Activated naive CD4-positive, alpha-beta T cell treated with anti-CD3 and anti-CD28 coated beads, Interleukin-2, amount 50 U/mL, for 24 hours (primary cell): Measurements from ENCODE around the gene NFIA.

Source experiments
- H3K27ac Mint-ChIP-seq: one replicate; pipeline ENCODE4 v1.8.0; 2021; ENCODE audit warnings: mild to moderate bottlenecking, mixed read lengths
- H3K27me3 Mint-ChIP-seq: one replicate; pipeline ENCODE4 v1.8.0; 2021; ENCODE audit warnings: mixed read lengths
- H3K36me3 Mint-ChIP-seq: one replicate; pipeline ENCODE4 v1.8.0; 2021; ENCODE audit warnings: mixed read lengths
- H3K4me1 Mint-ChIP-seq: one replicate; pipeline ENCODE4 v1.8.0; 2021; ENCODE audit warnings: mixed read lengths
- H3K4me3 Mint-ChIP-seq: one replicate; pipeline ENCODE4 v1.8.0; 2021; ENCODE audit warnings: mild to moderate bottlenecking, mixed read lengths
- H3K9me3 Mint-ChIP-seq: one replicate; pipeline ENCODE4 v1.8.0; 2021; ENCODE audit warnings: mixed read lengths

NFIA gene

DNA sequence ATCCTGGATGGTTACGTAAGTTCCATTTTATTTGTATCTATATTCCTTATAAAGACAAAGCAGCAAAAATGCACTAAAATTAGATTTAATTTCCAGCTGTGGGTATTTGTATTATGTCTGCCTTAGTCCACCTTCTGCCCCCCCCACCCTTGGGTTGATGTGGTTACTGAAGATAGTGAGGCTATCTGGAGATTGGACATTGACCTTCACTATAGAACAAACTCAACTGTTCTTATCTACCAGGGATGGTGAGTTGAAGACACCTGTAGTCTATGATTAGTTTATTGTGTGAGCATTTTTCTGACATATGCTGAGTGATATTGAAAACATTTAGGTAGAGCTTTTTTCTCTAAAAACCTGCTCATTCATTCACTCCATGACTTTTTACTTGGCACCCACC lies 122.2 kb downstream of the NFIA start:
- Mint-ChIP-seq H3K4me3 (no peak overlapping the region), H3K9me3 (no peaks in the 10 kb centered on the region), H3K27me3 (no peaks in the 10 kb centered on the region), H3K4me1 (no peaks in the 10 kb centered on the region), H3K27ac (no peak overlapping the region), H3K36me3 (no peaks in the 10 kb centered on the region)

DNA sequence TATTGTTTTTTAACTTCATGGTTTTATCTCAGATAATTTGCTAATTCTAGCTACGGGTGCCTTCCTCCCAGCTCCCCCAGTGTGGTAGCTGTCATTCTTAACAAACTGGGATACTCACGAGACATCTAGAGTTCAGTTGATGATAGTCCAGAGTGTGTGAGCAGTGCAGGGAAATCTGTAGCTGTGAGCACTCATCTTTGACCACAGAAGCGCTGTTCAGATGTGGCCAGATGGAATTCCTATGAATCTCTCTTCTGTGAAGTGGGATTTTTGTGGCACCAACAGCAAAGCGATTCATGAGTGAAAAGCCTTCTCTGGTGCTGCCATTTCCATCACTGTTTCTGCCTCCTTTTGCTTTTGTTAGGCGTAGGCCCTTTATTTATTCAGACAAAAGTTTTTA lies 125.1 kb downstream of the NFIA start:
- Mint-ChIP-seq H3K27me3 (no peaks in the 10 kb centered on the region), H3K4me3 (no peak overlapping the region), H3K36me3 (no peaks in the 10 kb centered on the region), H3K9me3 (no peaks in the 10 kb centered on the region), H3K27ac (no peak overlapping the region), H3K4me1 (no peaks in the 10 kb centered on the region)

DNA sequence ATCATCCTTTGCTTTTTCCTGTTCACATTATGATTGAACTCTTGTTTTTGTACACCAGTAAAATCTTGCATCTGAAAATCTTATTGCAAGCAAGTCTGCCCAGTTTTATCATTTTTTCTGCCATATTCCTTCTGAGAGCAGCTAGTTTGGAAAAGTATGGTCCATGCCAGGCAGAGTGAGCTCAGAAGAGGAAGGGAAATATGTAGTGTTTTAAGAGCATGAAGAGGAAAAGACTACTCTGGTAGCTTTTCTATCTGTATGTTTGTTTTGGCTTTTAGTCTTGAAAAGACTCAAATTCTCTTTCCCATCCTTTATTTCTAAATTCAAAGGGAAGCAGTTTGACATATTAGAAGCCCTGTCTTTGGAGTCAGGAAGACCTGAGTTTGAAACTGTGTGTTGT lies 125.8 kb downstream of the NFIA start:
- H3K9me3 Mint-ChIP-seq = no peaks in the 10 kb centered on the region
- no peaks in the 10 kb centered on the region for H3K36me3 Mint-ChIP-seq
- no peaks in the 10 kb centered on the region for H3K27me3 Mint-ChIP-seq
- H3K4me3 Mint-ChIP-seq = no peak overlapping the region
- H3K4me1 Mint-ChIP-seq = no peaks in the 10 kb centered on the region
- no peak overlapping the region for H3K27ac Mint-ChIP-seq

DNA sequence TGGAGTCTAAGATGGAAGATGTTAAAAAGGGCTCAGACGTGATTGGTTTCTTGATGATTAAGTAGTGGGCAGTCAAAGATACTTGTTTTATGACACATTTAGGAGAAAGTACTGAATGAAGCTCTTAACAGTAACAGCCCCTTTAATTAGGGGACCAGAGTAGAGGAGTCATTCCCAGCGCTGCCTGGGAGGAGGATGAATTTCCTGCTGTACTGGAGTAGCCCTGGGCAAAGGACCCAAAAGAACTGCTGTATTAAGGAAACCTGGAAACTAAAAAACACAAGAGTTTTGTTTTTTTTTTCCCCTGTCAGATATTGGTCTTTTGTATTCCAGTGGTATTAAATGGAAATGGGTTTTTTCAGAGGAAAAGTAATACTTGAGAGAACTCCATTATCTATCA lies 126.5 kb downstream of the NFIA start:
- Mint-ChIP-seq H3K9me3 (no peaks in the 10 kb centered on the region), H3K4me1 (no peaks in the 10 kb centered on the region), H3K27me3 (no peaks in the 10 kb centered on the region), H3K4me3 (no peak overlapping the region), H3K36me3 (no peaks in the 10 kb centered on the region), H3K27ac (no peak overlapping the region)

DNA sequence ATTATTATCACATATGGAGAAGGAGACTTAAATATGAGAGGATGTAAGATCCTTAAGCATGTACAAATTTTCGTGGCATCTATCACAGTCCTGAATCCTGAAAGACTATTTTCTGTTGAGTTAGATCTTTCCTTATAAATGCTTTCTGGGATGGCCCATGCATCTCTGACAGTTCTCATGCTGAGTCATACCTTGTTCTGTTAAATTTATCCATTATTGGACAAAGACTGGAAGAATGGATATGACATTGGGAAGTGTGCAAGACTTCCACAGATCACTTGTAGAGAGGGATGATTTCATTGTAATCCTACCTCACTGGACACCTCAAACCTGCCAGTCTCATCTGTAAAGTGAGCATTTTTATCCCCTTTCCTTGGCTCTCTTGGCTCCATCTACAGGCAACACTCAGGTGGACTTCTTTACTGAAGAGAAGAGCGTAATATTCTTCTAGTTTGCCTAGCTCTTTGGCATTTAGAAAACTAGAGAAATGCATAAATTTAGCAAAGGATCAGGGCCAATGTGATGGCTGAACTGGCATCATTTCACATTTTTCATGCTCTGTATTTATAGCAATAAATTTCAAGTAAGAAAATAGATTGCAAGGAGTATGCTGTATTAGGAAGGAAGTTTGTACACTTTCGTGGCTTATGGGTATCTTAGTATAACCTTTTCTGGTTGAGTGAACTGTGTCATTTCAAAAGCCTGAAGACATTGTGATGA lies 128.2 kb downstream of the NFIA start:
- Mint-ChIP-seq H3K9me3 (no peaks in the 10 kb centered on the region), H3K4me3 (no peak overlapping the region), H3K27ac (no peak overlapping the region), H3K36me3 (no peaks in the 10 kb centered on the region), H3K4me1 (no peaks in the 10 kb centered on the region), H3K27me3 (no peaks in the 10 kb centered on the region)

DNA sequence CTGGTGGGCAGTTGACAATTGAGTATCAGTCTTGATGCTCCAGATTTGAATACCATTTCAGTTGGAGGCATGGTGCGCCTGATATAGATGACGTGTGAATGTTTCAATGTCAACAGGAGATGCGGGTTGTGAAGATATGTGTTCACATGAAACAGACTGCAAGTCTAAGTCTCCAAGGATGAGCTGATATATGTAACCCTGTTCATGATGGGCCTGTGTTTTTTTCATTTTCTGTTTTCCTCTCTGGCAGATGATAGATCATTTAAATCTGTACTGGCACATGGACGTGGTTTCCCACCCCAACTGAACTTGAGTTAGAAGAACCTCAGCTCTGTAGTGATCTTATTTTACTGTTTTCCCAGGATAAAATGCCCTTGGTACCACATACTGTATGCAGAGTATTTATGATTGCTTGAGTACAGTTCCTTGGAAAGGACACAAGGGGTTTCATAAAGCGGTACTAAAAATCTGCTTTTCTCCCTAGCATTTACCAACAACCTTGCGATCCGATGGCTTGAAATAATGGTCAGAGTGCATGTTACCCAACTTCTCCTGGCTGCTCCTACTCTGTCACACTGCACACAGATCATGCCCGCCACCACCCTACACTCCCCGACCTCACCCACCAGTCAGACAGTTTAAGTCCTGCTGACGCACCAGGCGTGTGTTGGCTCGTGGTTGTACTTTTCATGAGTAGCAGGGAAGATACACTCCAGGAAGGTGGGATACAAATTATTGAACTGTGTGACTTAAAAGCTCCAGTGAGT lies 131.1 kb downstream of the NFIA start:
- H3K27ac Mint-ChIP-seq = no peak overlapping the region
- no peaks in the 10 kb centered on the region for H3K9me3 Mint-ChIP-seq
- no peaks in the 10 kb centered on the region for H3K36me3 Mint-ChIP-seq
- no peaks in the 10 kb centered on the region for H3K27me3 Mint-ChIP-seq
- no peak overlapping the region for H3K4me3 Mint-ChIP-seq
- no peaks in the 10 kb centered on the region for H3K4me1 Mint-ChIP-seq

DNA sequence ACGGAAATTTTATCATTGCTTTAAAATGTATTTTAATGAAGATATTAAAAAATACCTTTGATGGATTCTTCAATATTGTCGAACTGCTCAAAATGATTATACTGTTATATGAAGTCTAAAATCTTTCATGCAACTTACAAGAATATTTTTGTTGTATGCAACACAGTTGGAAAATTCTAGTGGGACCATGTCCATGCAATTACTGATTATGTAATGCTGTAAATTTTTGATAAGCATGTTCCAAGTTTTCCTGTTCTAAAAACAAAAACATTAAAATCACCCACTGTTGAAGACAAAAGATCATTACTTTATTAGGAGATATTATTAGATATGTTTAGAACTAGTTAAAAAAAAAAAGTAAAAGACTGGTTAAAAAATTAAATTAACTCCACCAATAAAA lies 132.8 kb downstream of the NFIA start:
- no peak overlapping the region for H3K4me3 Mint-ChIP-seq
- no peaks in the 10 kb centered on the region for H3K36me3 Mint-ChIP-seq
- H3K27ac Mint-ChIP-seq = no peak overlapping the region
- no peaks in the 10 kb centered on the region for H3K27me3 Mint-ChIP-seq
- H3K9me3 Mint-ChIP-seq = no peaks in the 10 kb centered on the region
- H3K4me1 Mint-ChIP-seq = no peaks in the 10 kb centered on the region

DNA sequence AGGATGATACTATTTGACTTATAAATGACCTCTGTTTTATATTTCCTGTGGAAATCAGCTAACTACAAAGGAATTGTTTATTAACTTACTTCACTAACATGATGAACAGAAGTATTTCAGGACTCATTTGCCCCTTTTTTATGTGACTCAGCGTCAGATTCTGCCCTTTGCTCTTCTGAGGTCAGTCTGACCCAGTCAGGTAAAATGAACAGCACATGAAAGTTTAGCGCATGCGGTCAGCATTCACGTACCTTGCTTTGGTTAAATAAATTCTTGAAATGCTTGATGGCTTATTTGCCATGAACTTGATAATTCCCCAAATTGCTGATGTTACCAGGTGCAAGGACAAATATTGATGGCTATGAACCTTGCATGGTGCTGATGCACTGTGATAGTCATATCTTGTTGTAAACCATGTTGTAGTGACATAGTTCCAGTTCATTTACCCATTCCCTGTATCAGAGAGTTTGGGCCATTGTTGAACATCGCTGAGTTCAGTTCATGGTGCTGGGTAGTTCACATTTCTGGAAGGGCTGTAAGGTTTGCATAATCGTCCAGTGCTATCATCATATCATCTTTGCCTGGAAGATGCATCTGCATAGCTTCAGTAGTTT lies 133.4 kb downstream of the NFIA start:
- no peak overlapping the region for H3K27ac Mint-ChIP-seq
- H3K27me3 Mint-ChIP-seq = no peaks in the 10 kb centered on the region
- no peaks in the 10 kb centered on the region for H3K4me1 Mint-ChIP-seq
- H3K4me3 Mint-ChIP-seq = no peak overlapping the region
- H3K9me3 Mint-ChIP-seq = no peaks in the 10 kb centered on the region
- no peaks in the 10 kb centered on the region for H3K36me3 Mint-ChIP-seq

DNA sequence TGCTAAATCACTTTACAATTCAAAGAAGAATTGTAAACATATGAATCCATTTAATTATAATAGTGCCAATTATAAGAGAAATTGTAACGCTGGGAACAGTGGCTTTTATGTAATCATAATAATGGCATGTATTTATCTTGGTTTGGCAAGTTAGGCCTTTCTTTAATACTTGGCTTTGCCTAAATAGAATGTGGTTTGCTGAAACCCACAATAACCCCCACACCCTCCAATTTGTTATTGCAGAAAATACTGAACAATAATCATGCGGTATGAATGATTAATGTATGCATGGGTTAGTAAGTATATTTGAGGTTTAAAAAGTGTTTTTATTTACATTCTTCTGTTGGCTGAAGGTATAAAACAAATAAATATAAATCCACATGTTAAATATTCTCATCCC lies 138.2 kb downstream of the NFIA start:
- H3K36me3 Mint-ChIP-seq = no peaks in the 10 kb centered on the region
- no peak overlapping the region for H3K27ac Mint-ChIP-seq
- no peak overlapping the region for H3K4me3 Mint-ChIP-seq
- no peaks in the 10 kb centered on the region for H3K27me3 Mint-ChIP-seq
- H3K4me1 Mint-ChIP-seq = no peaks in the 10 kb centered on the region
- no peaks in the 10 kb centered on the region for H3K9me3 Mint-ChIP-seq

DNA sequence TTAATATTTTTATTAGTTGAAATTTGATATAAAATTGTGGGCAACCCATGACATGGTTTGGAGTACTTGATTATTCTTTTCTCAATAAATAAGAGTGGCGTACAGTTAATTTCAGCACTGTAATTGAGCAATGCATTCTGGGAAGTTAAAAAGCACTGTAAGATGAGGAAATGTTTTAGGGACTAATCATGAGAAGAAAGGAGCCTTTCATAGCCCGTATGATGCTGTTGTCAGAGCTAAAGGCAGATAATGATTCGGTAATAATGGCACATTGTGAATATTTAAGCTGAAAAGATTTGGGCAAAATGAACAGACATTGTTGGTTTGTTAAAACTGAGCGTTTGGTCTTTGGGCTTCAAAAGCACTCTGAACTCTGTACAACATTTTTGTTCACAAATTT lies 139.3 kb downstream of the NFIA start:
- H3K36me3 Mint-ChIP-seq = no peaks in the 10 kb centered on the region
- no peaks in the 10 kb centered on the region for H3K27me3 Mint-ChIP-seq
- H3K9me3 Mint-ChIP-seq = no peaks in the 10 kb centered on the region
- H3K4me3 Mint-ChIP-seq = no peak overlapping the region
- no peak overlapping the region for H3K27ac Mint-ChIP-seq
- H3K4me1 Mint-ChIP-seq = no peaks in the 10 kb centered on the region

DNA sequence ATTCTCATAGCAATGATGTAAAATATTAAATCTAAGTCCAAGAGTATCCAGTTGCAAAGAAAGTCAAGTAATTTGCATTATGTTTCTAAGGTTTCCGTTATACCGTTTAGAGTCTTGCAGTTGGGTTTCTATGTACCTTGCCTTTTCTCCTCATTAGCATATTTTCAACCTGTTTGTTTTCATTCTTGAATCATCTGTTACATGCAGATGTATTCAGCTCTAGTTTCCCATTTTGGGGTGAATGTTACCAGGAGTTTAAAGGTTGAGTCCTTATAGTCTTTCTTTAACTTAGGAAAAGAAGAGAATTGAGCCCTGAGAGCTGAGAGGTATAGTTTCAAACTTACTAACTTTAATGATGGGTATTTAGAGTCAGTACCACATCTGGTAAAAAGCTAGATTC lies 139.9 kb downstream of the NFIA start:
- Mint-ChIP-seq H3K27ac (no peak overlapping the region), H3K9me3 (no peaks in the 10 kb centered on the region), H3K4me1 (no peaks in the 10 kb centered on the region)

DNA sequence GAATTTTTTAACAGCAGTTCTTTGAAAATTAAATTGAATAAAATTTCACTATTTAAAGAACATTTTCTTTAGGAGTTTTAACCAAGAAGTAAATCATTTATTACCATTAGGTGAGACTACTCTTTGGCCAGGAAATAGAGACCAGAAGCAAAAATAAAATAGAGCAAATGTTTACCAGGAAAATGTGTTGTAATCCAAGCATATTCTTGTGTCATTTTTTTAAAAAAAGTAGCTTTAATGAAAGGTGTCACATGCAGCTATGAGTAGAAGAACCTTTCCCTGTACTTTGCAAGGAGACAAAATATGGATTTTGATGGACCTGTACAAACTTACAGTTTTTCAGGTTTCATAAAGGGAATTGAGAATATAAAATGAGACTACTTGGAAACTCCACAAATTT lies 140.8 kb downstream of the NFIA start:
- Mint-ChIP-seq H3K4me1 (no peaks in the 10 kb centered on the region), H3K4me3 (no peak overlapping the region), H3K27me3 (no peaks in the 10 kb centered on the region), H3K9me3 (no peaks in the 10 kb centered on the region), H3K27ac (no peak overlapping the region), H3K36me3 (no peaks in the 10 kb centered on the region)

More for the DNA sequence above, 139.9 kb downstream of the NFIA start:
- H3K27me3 Mint-ChIP-seq = no peaks in the 10 kb centered on the region
- no peak overlapping the region for H3K4me3 Mint-ChIP-seq
- H3K36me3 Mint-ChIP-seq = no peaks in the 10 kb centered on the region

DNA sequence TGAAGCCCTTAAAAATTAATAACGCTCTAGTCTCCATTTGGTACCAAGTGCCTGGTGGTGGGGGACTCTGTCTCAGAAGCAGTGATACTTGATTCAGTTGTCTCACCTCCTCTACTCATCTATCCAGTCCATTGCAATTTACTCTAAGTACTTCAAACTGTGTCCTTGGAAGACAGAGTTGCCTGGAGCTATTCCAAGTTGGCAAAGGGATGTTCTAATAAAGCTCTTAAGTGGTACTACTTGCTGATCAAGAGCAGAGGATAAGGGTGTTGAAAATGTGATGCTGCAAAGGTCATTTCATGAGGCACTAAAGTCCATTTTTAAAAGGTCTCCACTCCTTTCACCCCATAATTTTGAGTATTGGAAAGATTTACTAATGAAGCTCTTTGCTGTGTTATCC lies 142.2 kb downstream of the NFIA start:
- no peaks in the 10 kb centered on the region for H3K27me3 Mint-ChIP-seq
- H3K27ac Mint-ChIP-seq = no peak overlapping the region
- H3K9me3 Mint-ChIP-seq = no peaks in the 10 kb centered on the region
- no peaks in the 10 kb centered on the region for H3K36me3 Mint-ChIP-seq
- H3K4me3 Mint-ChIP-seq = no peak overlapping the region
- no peaks in the 10 kb centered on the region for H3K4me1 Mint-ChIP-seq

DNA sequence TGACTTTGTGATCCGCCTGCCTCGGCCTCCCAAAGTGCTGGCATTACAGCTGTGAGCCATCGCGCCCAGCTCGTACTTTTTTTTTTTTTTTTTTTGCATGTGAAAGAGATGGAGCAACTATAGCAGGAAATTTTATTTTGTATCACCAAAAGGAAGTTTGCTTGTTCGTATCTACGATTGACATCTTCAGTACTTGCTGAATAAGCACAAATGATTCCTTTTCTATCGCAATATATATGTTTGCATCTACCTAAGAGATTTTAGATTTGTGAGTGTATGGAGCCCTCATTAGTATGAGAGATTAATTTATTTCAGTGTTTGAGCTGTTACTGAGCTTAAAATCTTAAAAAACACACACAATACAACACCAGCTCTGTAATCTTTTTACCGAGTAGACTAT lies 143.1 kb downstream of the NFIA start:
- Mint-ChIP-seq H3K9me3 (no peaks in the 10 kb centered on the region), H3K27ac (no peak overlapping the region), H3K36me3 (no peaks in the 10 kb centered on the region), H3K4me3 (no peak overlapping the region), H3K4me1 (no peaks in the 10 kb centered on the region), H3K27me3 (no peaks in the 10 kb centered on the region)

DNA sequence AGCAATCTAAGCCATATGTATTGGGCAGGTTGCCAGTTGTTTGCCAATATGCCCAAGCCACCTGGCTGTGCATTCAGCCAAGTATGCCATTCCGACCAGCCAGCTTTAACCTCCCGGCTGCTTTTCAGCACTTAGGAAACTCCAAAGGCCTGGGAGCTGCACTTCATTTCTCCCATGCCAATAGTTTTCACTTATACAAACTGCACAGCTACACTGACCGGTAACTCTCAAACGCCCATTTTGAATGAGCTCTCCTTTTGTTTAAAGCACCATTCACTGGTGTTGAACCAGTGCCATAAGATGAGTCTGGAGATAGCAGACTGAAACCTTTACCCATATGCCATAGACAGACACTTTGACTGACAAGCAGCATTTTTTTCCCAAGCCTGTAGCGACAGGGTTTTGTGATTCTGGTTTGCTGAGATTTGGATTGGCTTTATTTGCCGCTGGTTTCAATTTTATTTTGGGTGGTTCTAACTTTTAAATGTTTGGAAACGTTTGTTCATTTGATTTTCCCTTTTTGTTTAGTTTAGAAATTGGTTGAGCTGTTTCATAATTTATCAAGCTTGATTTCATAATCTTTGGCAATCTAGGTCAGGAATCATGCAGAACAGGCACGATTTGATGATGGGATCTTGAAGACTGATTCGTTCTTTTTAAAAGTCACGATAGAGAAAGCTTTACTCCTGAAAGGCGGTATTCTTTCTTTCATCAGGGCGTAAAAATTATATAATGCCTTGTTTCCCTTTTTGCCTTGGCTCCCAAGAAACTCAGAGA lies 144.6 kb downstream of the NFIA start:
- Mint-ChIP-seq H3K4me1 (no peaks in the 10 kb centered on the region), H3K4me3 (no peak overlapping the region), H3K9me3 (no peaks in the 10 kb centered on the region), H3K27me3 (no peaks in the 10 kb centered on the region), H3K36me3 (no peaks in the 10 kb centered on the region), H3K27ac (no peak overlapping the region)
